B cell (primary cell): Measurements from ENCODE around the gene GRIK3.

Source experiments
- CTCF ChIP-seq: fragments of 200-600 bp; IDR thresholded peaks from one replicate; pipeline ENCODE4 v1.8.0; 2022; ENCODE audit warnings: antibody characterized with exemption, mild to moderate bottlenecking
- EZH2 ChIP-seq: IDR thresholded peaks from 2 replicates; pipeline ENCODE4 v1.6.1; 2012; ENCODE audit warnings: borderline replicate concordance, low read depth, mild to moderate bottlenecking, moderate library complexity, low read length; ENCODE audit not compliant: insufficient read depth, poor library complexity, severe bottlenecking

- TF ChIP-seq CTCF (no peak), EZH2 (no peak)
Observed at GRCh38 chr1:36787312-36787913, 246.9 kb downstream of the GRIK3 start.
